Hepatocyte (in vitro differentiated cells): ENCODE data around the gene IL1RAPL2.

Experiments
- CTCF ChIP-seq: fragments of 200-600 bp; sonication (generic); IDR thresholded peaks from 2 replicates; pipeline ENCODE4 v1.5.1; 2016; ENCODE audit warnings: antibody characterized with exemption, mild to moderate bottlenecking; ENCODE audit not compliant: poor library complexity
- EZH2 ChIP-seq: fragments of 200-600 bp; sonication (generic); IDR thresholded peaks from 2 replicates; pipeline ENCODE4 v1.6.1; 2016; ENCODE audit warnings: antibody characterized with exemption, mild to moderate bottlenecking, borderline replicate concordance
- EZH2phosphoT487 ChIP-seq: fragments of 200-600 bp; sonication (generic); IDR thresholded peaks from one replicate; pipeline ENCODE4 v1.6.1; 2018; ENCODE audit warnings: antibody characterized with exemption, mild to moderate bottlenecking, low read depth, moderate library complexity; ENCODE audit not compliant: unreplicated experiment, severe bottlenecking

- TF ChIP-seq CTCF (no peak), EZH2phosphoT487 (no peak), EZH2 (no peak)
These were observed 960.4 kb downstream of the IL1RAPL2 start for GRCh38 chrX:105526431-105526830.
